Measurements from ENCODE around the gene PLEKHH2. TPM values are rescaled to one million over a fixed set of nuclear protein-coding genes. Genes with fewer than 3 reads are reported as not detected.
A peak's percentile ranks its signal among the peaks of the same experiment; 100 is the strongest.
"Not testable (repeated sequence)": the region's sequence is repeated elsewhere in the genome, so short reads cannot be mapped to it uniquely, and the experiment has no call there.

PLEKHH2 gene
- total and polyA plus RNA-seq, 12 donors = 1.9 to 18.3 (median 5.9) TPM

DNA sequence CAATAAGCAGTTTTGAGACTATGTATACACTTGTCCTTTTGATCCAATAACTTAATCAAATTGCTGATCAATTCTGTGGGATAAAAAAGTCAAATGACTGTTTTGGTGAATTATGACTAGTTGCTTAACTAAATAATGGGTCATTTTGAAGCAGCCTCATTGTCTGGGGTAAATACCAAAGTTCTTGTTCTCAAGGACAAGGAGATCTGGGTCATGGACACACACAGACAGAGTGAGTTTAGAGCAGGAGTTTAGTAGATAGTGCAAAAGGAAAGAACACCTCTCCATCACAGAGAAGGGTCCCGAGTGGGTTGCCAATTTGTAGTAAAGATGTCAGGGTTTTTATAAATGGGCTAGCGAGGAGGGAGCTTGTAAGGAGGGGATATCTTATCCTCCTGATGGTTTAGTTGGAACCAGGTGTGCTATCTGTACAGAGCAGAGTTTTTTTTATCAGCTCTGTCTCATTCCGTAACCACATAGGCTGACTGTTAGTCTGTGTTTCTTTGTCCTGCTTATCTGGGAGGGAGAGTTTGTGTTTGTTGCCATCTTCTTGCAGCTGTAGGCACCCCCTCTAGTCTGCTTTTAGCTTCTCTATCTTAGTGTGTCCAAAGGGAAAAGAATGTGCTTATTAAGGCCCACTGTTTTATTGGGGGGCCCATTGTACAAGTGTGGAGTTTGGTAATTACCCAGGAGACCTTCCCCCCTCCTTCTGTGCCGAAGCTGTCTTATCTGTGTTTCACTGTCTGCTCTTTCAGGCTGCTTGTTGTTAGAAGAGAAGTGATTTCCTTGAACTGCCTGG, 87.9 kb downstream of the PLEKHH2 start:
- H3K9me3 ChIP-seq (replicated peaks in 1 of 3) = no peaks in the 10 kb centered on the region
- TF ChIP-seq, protein P1, sequence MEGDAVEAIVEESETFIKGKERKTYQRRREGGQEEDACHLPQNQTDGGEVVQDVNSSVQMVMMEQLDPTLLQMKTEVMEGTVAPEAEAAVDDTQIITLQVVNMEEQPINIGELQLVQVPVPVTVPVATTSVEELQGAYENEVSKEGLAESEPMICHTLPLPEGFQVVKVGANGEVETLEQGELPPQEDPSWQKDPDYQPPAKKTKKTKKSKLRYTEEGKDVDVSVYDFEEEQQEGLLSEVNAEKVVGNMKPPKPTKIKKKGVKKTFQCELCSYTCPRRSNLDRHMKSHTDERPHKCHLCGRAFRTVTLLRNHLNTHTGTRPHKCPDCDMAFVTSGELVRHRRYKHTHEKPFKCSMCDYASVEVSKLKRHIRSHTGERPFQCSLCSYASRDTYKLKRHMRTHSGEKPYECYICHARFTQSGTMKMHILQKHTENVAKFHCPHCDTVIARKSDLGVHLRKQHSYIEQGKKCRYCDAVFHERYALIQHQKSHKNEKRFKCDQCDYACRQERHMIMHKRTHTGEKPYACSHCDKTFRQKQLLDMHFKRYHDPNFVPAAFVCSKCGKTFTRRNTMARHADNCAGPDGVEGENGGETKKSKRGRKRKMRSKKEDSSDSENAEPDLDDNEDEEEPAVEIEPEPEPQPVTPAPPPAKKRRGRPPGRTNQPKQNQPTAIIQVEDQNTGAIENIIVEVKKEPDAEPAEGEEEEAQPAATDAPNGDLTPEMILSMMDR (IDR thresholded peaks at IDR 0.05) = no peak
- TF ChIP-seq POLR2A (IDR thresholded peaks at IDR 0.05) = no peak
- H3K27ac ChIP-seq = peak overlapping the region in 2 of 5 donors; percentile 15 to 19
- intact Hi-C loops (cut with DNase I) = no loop called here
- peak overlapping the region in 1 of 4 donors; percentile 20 for H3K4me3 ChIP-seq
- no peaks in the 10 kb centered on the region for H3K36me3 ChIP-seq (replicated peaks in 1 of 2)
- WGBS, 4 donors = 26 to 34% (median 27%) methylated on average over 4 of the region's 4 CpGs
- no peaks in the 10 kb centered on the region for H3K27me3 ChIP-seq
- H3K4me1 ChIP-seq (replicated peaks in 1 of 2) = peaks cover 5 to 17% of the 10 kb centered on the region in 2 donors
- DNase-seq = no peak

DNA sequence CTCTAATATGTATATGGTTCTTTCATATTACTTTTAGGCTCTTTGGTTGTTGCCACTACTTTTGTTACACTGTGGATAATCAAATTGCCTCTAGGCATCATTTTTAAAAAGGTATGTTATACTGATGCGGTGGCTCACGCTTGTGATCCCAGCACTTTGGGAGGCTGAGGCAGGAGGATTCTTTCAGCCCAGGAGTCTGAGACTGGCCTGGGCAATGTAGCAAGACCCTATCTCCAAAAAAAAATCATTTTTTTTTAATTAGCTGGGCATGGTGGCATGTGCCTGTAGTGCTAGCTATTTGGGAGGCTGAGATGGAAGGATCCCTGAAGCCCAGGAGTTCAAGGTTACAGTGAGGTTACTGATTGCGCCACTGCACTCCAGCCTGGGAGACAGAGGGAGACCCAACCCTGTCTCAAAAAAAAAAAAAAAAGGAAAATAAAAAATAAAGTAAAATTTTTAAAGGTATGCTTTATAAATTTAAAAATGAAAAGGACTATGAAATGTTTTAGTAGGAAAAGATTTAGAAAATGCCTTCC, 88.7 kb downstream of the PLEKHH2 start:
- DNase-seq = no peak
- H3K36me3 ChIP-seq (replicated peaks in 1 of 2) = no peaks in the 10 kb centered on the region
- intact Hi-C loops (cut with DNase I) = no loop called here
- no peaks in the 10 kb centered on the region for H3K9me3 ChIP-seq (replicated peaks in 1 of 3)
- no peak overlapping the region for H3K4me3 ChIP-seq
- 80 to 89% (median 85%) methylated on average over 3 of the region's 3 CpGs for WGBS, 4 donors
- no peaks in the 10 kb centered on the region for H3K27me3 ChIP-seq
- TF ChIP-seq, protein P1 (IDR thresholded peaks at IDR 0.05) = no peak
- no peak for TF ChIP-seq POLR2A (IDR thresholded peaks at IDR 0.05)
- H3K4me1 ChIP-seq (replicated peaks in 1 of 2) = peaks cover 5 to 17% of the 10 kb centered on the region in 2 donors
- peak overlapping the region in 1 of 5 donors; percentile 15 for H3K27ac ChIP-seq

DNA sequence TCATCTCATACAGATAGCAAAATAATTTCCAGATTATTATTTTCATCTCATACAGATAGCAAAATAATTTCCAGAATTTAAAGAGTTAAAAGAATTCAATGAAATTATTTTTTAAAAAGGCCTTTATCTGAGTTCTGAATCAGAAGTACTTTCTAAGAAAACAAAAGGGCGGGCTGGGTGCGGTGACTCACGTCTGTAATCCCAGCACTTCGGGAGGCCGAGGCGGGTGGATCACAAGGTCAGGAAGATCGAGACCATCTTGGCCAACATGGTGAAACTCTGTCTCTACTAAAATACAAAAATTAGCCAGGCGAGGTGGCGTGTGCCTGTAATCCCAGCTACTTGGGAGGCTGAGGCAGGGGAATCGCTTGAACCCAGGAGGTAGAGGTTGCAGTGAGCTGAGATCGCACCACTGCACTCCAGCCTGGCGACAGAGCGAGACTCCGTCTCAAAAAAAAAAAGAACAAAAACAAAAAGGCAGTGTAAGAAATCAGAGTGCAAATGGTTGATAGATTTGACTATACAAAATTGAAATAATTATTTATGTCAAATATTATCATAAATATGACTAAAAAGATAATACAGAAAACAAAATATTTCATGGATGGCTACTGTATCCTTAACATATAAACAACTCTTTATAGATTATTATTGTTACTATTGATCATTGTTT, 90.0 kb downstream of the PLEKHH2 start:
- H3K4me3 ChIP-seq; H3K9me3 ChIP-seq (replicated peaks in 1 of 3); H3K36me3 ChIP-seq (replicated peaks in 1 of 2); H3K27me3 ChIP-seq; intact Hi-C loops (cut with DNase I); H3K27ac ChIP-seq: not testable (repeated sequence)
- DNase-seq = peak; percentile 38 to 80 (median 75)
- peaks cover 5 to 17% of the 10 kb centered on the region in 2 donors for H3K4me1 ChIP-seq (replicated peaks in 1 of 2)
- WGBS, 4 donors = 47 to 65% (median 62%) methylated on average over 14 of the region's 14 CpGs

DNA sequence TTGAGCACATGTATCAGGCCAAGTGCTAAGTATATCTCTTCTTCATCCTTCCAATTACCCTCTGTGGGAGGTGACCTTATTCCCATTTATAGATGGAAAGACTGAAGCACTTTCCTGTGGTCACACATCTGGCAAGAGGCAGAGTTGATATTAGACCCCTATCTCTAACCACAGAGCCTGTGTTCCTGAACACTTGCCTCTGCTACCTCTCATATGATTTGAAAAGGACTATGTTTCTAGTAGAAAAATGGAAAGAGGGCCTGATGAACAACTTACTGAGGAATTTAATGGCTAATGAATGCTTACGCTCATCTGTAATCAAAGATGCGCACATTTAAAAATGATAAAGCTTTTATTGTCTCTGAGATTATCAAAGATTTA, 90.6 kb downstream of the PLEKHH2 start:
- WGBS, 4 donors = 98 to 100% (median 99%) methylated on average over 2 of the region's 2 CpGs
- Histone ChIP-seq H3K27ac (no peak overlapping the region), H3K36me3 (replicated peaks in 1 of 2) (no peaks in the 10 kb centered on the region), H3K9me3 (replicated peaks in 1 of 3) (no peaks in the 10 kb centered on the region), H3K4me1 (replicated peaks in 1 of 2) (peaks cover 5 to 17% of the 10 kb centered on the region in 2 donors), H3K27me3 (no peaks in the 10 kb centered on the region), H3K4me3 (no peak overlapping the region)
- TF ChIP-seq POLR2A (IDR thresholded peaks at IDR 0.05) = no peak
- TF ChIP-seq, protein P1 (IDR thresholded peaks at IDR 0.05) = no peak
- no peak for DNase-seq
- intact Hi-C loops (cut with DNase I) = no loop called here

Data from adrenal gland (tissue), 12 donors.